Amniotic stem cell (primary cell): Measurements from ENCODE around the gene PDLIM7.

ENCODE experiments used
- DNase-seq: peaks from one replicate; lab custom pipeline; 2025; lab: John Stamatoyannopoulos, UW

PDLIM7 gene

DNA sequence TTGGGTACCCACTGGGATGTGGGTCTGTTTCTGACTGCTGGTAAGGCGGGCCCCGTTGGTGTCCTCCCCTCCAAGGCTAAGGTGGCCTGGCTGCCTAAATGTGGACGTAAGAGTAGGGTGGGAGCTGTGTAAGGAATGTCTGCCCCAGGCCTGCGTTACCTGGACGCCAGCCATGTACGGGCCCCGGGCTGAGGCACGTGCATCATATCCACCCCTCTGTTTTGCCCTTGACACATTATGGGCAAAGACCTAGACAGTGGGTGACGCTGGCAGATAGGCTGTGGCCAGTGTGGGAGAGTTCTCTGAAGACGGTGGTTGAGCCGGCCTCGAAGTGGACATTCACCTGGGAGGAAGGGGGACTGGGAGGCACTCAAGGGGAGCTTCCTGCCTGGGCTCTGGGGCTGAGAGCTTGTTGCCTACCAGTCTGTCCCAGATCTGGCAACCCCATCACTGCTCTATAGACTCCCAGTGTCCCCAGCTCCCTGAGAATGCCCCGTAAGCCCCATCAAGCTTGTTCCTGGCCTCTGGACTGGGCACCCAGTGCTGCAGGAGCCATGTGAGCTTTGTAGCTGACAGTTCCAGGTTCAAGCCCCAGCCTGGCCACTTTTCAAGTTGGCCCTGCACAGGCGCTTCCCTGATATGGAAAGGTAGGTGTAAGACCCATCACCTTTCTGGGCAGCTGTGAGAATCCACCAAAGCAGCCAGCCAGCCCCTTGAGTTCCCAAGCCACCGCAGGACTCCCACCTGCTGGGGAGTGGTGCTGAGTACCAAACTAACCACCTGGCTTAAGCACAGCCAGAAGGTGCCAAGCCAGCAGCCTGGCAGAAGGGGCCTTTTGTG is 54.0 kb downstream of the PDLIM7 start:
- DNase-seq = no peak

DNA sequence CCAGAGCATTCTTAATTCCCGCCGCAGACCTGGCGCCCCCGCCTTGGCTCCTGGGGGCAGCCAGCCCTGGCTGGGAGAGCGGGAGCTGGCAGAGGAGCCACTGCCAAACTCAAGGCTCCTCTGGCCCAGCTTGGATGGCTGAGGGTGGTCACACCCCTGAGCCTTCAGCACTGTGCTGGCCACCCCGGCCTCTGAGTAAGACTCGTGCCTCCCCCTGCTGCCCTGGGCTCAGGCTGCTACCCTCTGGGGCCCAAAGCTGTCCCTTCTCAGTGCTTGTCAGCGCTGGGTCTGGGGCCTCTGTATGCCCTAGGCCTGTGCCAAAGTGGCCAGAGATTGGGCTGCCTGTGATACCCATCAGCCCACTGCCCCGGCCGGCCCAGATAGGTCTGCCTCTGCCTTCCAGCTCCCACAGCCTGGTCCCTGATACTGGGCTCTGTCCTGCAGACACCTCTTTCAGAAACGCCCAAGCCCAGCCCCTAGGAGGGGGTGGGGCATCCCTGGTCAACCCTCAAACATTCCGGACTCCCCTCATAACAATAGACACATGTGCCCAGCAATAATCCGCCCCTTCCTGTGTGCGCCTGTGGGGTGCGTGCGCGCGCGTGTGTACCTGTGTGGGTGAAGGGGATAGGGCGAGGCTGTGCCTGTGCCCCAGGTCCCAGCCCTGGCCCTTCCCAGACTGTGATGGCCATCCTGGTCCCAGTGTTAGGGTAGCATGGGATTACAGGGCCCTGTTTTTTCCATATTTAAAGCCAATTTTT is 55.2 kb downstream of the PDLIM7 start:
- DNase-seq = no peak

DNA sequence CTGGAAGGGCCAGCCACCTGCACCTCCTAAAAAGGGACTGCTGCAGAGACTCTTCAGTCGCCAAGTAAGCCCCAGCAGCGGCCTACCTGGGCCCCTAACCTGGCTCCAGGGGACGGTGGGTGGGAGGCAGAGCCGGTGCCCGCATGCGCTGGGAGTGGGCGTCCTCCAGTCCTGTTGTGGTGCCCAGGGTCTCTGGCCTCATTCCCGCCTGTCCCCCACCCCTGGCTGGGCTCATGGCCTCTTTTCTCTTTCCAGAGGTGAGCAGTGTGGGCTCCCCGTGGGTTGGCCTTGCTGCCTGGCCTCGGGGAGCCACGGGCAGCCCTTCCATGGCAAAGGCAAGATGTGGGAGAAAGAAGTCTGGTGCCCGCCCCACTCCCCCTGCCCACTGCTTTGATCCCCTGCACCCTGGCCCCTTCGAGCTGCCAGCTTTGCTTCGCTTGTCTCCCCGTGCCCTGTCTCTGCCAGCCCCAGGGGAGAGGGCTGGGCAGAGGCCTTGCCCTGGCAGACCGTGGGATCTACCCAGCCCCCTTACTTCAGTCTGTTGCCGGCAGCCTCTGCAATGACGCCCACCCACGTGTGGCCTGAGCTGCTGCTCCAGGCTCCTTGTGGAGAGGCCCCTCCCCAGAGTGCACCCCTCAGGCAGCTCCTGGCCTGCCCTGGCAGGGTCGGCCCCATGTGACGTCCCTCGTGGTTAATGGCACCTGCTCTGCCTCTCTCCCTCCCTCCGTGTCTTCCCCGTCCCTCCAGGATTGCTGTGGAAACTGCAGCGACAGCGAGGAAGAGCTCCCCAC is 56.2 kb downstream of the PDLIM7 start:
- DNase-seq = no peak

DNA sequence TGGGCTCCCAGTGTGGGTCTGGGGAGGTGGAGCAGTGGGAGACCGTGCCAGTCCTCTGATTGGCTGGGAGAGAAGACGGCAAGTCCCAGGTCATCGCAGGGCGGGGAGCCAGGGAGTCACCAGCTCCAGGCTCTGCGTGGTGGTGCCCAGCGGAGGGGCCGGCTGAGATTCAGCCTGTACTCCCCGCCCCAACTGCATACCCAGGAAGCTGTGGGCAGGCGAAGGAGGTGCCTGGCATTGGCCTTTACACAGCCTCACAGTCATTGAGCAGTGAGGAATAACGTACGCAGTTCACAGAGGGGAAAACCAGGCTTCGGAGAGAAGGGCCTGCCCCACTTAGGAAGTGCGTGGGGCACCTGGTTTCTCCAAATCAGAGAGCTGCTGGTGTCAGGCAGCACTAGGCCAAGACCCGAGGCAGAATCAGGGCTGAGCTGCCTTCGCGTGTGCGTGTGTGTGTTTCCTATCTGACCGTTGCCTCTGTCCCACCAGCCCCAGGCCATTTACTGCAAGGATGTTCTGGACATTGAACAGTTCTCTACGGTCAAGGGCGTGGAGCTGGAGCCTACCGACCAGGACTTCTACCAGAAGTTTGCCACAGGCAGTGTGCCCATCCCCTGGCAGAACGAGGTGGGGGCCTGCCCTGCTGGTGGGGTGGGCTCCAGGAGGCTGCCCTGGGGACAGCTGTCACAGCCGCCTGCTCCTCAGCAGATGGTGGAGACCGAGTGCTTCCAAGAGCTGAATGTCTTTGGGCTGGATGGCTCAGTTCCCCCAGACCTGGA is 57.0 kb downstream of the PDLIM7 start:
- no peak for DNase-seq

DNA sequence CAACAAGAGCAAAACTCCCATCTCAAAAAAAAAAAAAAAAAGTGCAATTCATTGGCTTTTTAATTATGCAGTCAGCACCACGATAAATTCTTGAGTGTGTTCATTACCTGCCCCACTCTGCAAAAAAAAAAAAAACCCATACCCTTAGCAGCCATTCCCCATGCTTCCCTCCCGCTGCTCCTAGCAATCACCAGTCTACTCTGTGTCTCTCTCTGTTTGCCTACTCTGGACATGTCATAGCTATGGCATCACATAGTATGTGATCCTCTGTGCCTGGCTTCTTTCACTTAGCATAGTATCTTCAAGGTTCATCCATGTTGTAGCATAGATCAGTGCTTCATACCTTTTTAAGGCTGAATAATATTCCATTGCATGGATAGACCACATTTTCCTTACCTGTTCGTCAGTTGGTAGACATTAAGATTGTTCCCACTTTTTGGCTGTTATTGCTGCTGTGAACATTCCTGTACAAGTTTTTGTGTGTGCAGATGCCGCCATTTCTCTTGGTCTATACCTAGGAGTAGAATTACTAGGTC is 57.8 kb downstream of the PDLIM7 start:
- no peak for DNase-seq

DNA sequence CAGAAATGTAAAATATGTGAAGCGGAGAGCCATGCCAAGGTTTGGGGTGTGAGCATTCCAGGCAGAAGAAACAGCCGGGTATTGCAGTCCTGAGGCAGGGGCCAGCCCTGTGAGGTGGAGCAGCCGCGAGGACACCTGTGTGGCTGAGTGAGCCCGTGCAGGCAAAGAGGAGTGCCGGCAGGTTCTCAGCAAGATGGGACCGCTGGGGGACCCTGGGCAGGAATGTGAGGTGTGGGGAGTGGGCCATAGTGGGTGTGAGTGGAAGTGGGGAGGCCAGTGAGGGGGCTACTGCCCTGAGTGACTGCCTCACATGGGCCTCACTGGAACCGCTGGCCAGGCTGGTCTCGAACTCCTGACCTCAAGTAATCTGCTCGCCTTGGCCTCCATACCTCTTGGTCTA is 58.9 kb downstream of the PDLIM7 start:
- no peak for DNase-seq

DNA sequence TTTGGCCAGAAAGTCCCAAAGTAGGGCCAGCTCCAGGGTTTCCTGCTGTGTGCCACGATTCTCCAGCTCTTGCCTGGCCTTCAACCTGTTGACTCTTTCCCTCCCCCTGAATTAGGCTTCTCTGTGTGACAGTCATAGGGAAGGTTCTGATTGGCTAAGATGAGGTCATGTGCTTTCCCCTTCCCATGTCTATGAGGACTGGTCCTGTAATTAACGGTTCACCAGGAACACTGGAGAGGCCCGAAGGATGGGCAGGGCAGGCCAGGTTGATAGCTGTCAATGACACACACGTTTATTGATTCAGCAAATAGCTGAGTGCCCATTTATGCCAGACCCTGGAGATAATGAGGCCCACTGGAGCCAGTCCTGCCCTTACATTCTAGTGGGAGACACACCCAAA is 59.8 kb downstream of the PDLIM7 start:
- DNase-seq = no peak

DNA sequence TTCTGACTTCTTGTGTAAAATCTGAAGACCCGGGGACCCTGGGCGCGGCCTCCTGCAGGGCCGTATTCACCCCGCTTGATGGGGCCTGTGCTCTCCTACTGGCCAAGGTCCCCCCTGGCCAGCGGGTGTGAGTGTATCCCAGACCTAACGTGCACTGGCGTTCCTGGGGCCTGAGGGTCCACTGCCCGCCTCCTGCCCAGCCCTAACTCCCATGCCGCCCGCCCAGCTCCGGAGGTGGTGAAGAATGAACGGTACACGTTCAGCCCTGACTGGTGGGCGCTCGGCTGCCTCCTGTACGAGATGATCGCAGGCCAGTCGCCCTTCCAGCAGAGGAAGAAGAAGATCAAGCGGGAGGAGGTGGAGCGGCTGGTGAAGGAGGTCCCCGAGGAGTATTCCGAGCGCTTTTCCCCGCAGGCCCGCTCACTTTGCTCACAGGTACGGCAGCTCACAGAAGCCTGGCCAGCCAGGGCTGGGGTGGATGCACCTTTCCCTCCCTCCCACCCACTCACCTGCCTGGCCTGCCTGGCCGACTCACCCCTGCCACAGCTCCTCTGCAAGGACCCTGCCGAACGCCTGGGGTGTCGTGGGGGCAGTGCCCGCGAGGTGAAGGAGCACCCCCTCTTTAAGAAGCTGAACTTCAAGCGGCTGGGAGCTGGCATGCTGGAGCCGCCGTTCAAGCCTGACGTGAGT is 61.4 kb downstream of the PDLIM7 start:
- DNase-seq = no peak

DNA sequence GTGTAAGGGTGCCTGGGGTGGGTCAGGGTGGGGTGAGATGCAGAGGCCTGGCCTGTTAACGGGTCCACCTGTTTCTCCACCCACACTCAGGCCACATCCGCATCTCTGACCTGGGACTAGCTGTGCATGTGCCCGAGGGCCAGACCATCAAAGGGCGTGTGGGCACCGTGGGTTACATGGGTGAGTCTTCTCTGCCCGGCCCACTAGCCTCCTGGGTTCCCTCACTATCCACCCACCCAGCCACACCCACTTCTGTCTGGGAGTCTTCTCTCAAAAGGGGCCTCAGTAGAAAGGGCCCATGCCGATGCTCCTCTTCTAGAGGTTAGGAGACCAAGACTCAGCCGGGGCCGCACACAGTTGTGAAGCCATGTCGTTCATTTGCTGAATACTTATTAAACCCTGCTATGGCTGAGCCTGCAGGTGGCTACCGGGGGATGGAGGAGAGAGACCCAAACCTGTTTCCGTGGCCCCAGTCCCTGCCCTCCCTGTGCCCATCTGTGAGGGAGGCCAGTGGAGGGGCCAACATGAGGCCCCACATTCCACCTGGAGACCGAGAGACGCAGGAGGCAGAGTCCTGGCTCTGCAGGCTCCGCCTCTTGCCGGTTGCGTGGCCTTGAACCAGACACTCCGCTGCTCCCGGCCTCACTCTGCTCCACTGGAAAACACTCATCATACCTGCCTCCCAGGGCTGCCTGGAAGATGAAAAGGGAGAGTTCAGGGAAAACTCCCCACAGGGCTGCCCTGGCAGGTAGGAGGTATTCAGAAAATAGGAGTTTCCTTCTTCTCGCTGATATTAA is 62.3 kb downstream of the PDLIM7 start:
- no peak for DNase-seq

DNA sequence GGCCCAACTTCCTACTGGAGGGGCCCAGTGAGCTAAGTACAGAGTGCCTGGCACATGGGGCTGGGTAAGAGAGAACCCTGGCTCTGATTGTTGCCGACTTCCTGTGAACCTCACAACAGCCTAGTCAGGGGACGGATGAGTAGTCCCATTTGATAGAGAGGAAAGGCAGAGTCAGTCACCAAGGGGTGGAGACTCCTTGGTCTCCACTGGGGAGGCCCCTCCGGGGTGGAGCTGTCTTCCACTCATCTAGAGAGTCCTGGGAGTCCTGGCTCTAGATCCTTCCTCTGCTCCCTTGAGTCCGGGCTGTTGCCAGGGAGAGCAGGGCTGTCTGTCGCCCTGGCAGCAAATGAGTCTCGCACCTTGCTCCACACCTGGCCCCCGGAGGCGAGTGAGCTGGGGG is 63.0 kb downstream of the PDLIM7 start:
- DNase-seq = no peak

DNA sequence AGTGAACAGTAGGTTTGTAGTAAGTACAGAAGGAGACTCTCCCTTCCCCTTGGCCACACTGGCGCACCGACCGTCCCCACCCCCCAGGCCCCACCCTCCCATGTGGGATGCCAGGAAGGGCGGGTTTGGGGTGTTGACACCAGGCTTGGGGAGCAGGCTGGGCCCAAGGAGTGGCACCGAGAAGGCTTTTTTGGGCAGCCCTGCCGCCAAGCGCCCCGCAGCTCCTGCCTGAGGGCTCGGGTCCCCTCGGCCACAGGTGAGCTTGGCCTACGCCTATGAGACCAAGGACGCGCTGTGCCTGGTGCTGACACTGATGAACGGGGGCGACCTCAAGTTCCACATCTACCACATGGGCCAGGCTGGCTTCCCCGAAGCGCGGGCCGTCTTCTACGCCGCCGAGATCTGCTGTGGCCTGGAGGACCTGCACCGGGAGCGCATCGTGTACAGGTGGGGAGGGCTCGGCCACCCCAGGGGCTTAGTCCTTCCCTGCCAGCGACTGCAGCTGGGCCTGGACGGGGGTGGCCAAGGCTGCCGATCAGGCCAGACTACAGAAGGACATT is 63.7 kb downstream of the PDLIM7 start:
- DNase-seq = no peak
